Kasumi-1 (cell line): ENCODE measurements around the gene WDR93.

ENCODE experiments used
- DNase-seq, 2 experiments: peaks; one replicate each; lab custom pipeline; 2025; lab: John Stamatoyannopoulos, UW

WDR93 gene

GRCh38 chr15:89749054-89749453 is 58.4 kb downstream of the WDR93 start:
- no peak for DNase-seq

- DNase-seq, result no peak
These were observed 58.9 kb downstream of the WDR93 start for GRCh38 chr15:89749526-89749925.

DNA sequence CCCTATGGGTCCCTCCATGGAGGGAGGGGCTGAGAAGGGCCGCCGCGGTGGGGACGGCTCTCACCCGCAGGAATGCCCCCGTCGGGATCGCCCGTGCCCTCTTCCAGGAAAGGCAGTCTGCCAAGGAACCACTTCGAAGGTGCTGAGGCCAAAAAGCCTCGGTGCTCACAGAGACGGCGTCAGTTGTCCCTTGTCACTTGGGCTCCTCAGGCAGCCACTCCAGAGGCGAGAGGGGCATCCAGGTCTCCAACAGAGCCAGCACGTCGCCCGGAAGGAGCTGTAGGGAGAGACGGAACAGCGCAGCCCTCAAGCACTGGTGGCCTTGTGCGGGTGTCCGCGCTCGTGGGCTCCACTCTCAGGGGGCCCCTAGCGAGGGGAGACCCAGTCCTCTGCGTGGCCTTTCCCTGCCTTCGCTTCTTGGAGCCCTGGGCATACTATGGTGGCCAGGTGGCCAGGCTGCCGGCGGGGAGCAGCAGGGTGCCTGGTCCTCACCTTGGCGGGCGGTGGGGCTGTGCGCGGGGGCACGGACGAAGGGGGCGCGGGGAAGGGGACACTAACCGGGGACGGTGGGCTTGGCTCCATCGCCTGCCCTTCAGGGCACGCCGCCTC is 59.4 kb downstream of the WDR93 start:
- no peak for DNase-seq

DNA sequence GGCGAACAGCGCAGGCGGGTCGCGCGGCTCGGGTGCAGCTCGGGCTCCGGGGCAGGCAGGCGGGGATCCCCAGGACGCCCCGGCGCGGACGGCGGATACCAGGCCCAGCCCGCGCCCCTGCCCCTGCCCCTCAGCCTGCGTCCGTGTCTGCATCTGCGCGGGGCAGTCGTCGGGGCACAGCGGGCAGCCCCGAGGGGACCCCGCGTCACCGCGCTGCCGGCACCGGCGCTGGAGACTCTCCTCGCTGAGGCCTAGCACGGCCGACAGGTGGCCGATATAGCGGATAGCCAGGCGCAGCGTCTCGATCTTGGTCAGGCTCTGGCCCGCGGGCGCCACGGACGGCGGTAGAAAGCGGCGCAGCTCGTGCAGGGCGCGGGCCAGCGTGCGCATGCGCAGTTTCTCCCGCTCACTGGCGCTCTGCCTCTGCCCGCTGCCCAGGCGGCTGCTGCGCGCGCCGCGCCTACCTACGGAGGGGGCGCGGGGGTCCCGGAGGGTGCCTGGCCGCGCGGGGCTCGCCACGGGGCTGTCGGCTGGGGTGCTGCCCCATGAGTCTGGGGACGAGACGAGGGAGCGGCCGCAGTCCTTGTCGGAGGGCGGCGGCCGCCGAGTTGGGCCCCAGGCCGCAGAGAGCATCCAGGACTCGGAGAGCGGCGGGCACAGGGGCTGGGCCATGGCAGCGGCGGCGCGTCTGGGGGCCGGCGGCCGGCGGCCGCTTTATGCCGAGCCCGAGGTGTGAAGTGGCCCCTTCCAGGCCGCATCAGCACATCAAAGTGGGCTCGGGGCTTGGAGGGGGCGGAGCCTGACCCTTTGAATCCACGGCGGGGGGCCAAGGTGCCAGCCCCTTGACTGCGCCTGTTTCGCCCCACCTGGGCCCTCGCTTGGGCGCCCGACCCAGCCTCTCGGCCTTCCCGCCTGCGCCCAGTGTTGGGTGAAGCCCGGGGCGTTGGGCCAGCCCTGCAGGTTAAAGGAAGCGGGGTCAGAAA is 60.2 kb downstream of the WDR93 start, which contains the start of gene MESP1:
Gene MESP1, minus strand, starts transcription at position 690 of the 983 bp plus-strand sequence. Its CDS starts 18 bp downstream, at position 672.
- DNase-seq, result peak; percentile 71 to 83

- DNase-seq, result no peak
These were observed 61.1 kb downstream of the WDR93 start for GRCh38 chr15:89751748-89752147.

- DNase-seq, result no peak
These were observed 63.2 kb downstream of the WDR93 start for GRCh38 chr15:89753855-89754254.

- no peak for DNase-seq
These were observed 63.9 kb downstream of the WDR93 start for GRCh38 chr15:89754361-89755154.

DNA sequence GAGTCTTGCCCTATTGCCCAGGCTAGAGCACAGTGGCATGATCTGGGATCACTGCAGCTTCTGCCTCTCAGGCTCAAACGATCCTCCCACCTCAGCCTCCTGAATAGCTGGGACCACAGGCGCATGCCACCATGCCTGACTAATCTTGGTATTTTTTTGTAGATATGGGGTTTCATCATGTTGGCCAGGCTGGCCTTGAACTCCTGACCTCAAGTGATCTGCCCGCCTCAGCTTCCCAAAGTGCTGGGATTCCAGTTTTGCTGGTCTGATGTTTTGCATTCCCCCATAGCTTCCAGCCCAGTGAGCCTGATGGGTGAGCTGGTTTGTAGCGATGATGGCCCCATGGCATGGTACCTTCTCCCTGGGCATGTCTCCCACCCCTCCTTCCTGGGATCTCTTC is 65.1 kb downstream of the WDR93 start:
- DNase-seq, result no peak

- no peak for DNase-seq
These were observed 66.3 kb downstream of the WDR93 start for GRCh38 chr15:89756897-89757296.

- DNase-seq, result no peak
These were observed 67.7 kb downstream of the WDR93 start for GRCh38 chr15:89758283-89758682.

GRCh38 chr15:89758981-89759380 is 68.4 kb downstream of the WDR93 start:
- no peak for DNase-seq

GRCh38 chr15:89759835-89760234 is 69.2 kb downstream of the WDR93 start:
- no peak for DNase-seq

DNA sequence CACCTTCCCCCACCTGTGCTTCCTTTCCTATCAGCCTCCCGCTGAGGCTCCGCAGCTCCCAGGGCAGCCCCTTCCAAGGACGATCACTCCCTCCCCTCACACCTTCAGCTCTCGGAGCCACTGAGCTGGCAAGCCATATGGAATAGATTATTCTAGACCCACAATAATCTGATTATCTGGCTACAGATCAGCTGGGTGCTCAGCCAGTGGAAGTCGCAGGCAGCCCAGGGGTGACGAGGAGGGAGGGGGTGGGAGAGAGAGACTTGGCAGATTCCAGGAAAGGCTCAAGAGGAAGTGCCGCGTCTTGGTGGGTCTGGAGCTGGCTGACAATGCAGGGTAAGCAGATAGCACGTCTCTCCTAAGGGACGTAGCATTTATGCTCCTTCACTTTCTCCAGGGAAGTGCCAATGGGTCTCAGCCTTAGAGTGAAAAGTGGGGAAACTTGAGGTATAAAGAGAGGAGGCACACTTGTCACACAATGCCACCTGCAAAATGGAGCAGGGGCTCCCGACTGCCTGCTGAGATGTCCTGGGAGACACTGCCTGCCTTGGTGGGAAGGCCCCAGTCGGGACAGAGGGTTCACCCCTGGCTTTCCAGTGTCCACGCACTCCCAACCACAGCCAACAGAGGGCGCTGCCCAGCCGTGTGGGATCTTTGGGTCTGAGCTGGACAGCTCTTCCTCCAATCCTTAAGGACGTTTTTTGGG is 69.8 kb downstream of the WDR93 start:
- DNase-seq, result peak; percentile 56 to 70

GRCh38 chr15:89761009-89761831 is 70.6 kb downstream of the WDR93 start:
- DNase-seq, result no peak

- DNase-seq, result no peak
These were observed 71.3 kb downstream of the WDR93 start for GRCh38 chr15:89761929-89762328.

DNA sequence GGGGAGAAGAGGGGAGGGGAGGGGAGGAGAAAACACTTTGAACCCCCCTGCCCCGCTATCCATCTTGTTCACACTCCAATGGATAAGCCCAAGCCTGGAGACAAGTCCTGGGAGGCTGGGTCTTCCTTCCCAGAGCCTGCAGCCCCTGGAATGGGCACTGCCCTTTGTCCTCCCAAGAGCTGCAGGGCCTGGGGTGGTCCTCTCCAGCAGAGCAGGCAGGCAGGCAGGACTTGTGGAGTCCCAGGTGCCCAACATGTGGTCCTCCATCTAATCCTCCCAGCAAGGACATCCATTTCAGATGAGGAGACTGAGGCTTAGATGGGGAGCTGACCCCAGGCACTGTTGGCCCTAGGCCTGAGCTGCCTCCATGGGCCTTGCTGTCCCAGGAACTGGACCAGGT is 75.1 kb downstream of the WDR93 start:
- DNase-seq, result no peak

DNA sequence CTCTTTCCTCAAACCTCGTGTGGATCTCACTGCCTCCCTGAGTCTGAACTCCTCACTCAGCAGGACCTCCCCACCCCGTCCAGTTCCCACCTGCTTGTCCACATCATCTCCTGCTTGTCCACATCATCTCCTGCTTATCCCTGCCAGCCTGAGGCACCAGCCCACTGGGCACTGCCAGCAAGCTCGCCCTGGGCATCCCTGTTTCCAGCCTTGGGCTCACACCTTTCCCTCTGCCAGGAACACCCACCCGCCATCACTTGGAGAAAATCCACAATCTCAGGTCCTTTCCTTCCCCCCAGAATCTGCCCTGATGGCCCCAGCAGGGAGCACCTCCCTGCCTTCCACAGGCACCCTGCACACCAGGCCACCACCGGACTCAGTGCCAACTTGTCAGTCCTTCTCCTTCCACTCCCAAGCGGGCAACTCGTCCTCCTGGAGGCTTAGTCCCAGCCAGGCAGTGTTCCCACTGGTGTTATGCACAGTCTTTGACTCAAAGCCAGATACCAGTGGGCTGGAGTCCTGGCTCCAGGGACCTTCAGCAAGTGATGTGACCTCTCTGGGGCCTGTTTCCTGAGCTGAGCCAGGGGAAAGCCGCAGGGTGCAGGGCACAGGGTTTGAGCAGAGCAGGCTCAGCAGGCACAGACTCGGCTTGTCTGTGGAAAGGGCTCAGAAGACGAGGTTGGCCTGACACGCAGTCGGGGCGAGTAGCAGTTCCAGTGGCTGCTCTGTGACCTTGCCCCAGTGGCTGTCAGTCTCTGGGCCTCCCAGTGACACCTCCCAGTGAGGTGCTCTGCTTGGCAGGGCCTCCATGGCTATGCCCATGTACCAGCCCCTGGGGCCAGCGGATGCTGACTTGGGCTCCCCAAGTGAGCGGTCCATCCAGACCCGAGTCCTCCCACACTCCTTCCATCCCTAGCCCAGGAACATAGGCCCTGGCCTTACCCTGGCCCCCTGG is 76.0 kb downstream of the WDR93 start:
- no peak for DNase-seq

DNA sequence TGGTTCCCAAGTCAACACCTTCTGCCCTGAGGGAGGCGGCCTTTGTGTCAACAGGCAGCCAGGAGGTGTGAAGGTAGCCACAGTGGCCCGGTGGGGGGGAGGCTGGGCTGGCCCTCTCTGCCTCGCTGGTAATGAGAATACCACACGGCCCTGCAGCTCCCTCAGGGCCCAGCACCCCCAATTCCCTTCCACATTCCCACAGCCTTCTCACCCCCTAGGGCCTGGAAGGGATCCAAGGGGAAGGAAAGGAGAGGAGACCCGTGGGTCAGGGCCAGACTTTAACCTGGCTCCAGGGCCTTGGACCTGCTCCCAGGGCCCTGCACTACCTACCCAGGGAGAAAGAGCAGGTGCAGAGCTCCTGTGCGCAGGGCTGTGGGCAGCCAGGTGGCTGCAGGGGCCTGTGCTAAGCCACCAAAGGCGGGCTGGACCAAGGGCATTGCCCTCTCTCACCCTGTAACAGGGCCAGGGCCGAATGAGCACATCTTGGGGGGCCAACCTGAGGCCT is 76.9 kb downstream of the WDR93 start:
- DNase-seq, result no peak

GRCh38 chr15:89768071-89768500 is 77.5 kb downstream of the WDR93 start:
- DNase-seq, result no peak
